HEK293T (cell line): ENCODE measurements around the gene PIAS1.

ENCODE experiments used
- BHLHE40 ChIP-seq: fragments of 450-650 bp; IDR thresholded peaks from 2 replicates; pipeline ENCODE4 v1.6.1; 2016; ENCODE audit warnings: mild to moderate bottlenecking, moderate library complexity, borderline replicate concordance
- ELF4 ChIP-seq: fragments of 450-650 bp; IDR thresholded peaks from 2 replicates; pipeline ENCODE4 v1.6.1; 2017; ENCODE audit warnings: antibody characterized with exemption
- FOXM1 ChIP-seq: fragments of 450-650 bp; IDR thresholded peaks from 2 replicates; pipeline ENCODE4 v1.6.1; 2017; ENCODE audit warnings: mild to moderate bottlenecking, borderline replicate concordance
- L3MBTL2 ChIP-seq: fragments of 450-650 bp; conservative IDR thresholded peaks from 2 replicates; pipeline ENCODE4 v1.6.1; 2016; ENCODE audit warnings: mild to moderate bottlenecking

- TF ChIP-seq L3MBTL2 (no peak), ELF4 (no peak), FOXM1 (no peak), BHLHE40 (no peak)
These were observed 98.2 kb downstream of the PIAS1 start for GRCh38 chr15:68152342-68152741.
